ENCODE data around the gene SDK1.

The SDK1 gene

DNA sequence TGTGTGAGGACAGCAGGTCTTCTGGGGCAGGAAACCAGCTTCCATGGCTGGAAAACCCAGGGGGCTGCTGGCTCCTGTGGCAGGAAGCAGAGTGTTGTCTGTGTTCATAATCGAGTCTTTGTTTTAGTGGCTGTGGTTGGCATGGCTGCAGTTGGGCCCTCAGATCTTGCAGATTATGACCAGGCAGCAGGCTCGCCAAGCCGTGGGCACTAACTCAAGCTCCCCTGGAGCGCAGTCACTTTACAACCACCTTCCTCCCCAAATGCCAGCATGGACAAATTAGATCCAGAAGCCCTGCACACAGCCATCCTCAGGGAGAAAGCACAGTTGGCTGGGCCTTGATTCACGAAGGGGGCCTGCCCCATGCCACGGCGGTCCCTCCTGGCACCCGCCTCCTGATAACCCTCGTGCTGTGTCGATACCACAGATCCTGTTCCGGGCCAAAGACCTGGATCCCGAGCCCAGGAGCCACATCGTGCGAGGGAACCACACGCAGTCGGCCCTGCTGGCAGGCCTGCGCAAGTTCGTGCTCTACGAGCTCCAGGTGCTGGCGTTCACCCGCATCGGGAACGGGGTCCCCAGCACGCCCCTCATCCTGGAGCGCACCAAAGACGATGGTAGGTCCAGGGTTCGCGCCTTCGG, 828.5 kb downstream of the SDK1 start:
- no peak overlapping the region for H3K4me3 ChIP-seq (ENCODE audit: low read depth in 1 of 5, low read length in 5 of 5)
- H3K9ac ChIP-seq (ENCODE audit: low read length in 5 of 5): no peak overlapping the region
- no peaks in the 10 kb centered on the region for H3K27me3 ChIP-seq (ENCODE audit: control insufficient read depth in 5 of 5, insufficient read depth in 4 of 5, low read length in 5 of 5)
- H3K36me3 ChIP-seq (ENCODE audit: control insufficient read depth in 5 of 5, insufficient read depth in 5 of 5, low read length in 5 of 5): peaks cover 0 to 4% (median 0%) of the 10 kb centered on the region in 5 donors
- no peak overlapping the region for H3K27ac ChIP-seq (ENCODE audit: low read depth, low read length)
- no peaks in the 10 kb centered on the region for H3K4me1 ChIP-seq (ENCODE audit: control insufficient read depth in 5 of 5, insufficient read depth in 5 of 5, low read length in 5 of 5)
- peaks cover 0 to 2% (median 0%) of the 10 kb centered on the region in 5 donors for H3K9me3 ChIP-seq (ENCODE audit: control insufficient read depth in 5 of 5, low read length in 5 of 5)

DNA sequence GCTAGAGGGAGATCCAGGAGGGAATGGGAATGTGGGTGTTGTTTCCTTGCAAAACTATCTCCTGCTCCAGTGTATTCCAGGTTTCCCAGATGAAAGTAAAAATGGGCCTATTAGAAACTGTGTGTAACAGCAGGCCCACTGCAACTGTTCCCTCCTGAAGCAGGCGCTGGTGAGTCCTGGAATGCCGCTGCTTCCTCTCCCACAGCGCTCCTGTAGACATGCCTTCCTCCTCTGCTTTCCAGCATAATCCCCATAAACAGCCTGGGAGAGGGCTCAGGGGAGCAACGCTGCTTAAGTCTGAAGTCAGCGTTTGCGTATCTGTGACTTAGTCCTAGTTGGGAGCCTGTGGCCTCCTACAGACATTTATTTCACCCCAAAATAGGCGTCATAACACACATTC, 830.0 kb downstream of the SDK1 start:
- H3K9me3 ChIP-seq (ENCODE audit: control insufficient read depth in 5 of 5, low read length in 5 of 5): no peaks in the 10 kb centered on the region
- H3K4me3 ChIP-seq (ENCODE audit: low read depth in 1 of 5, low read length in 5 of 5): no peak overlapping the region
- H3K27ac ChIP-seq (ENCODE audit: low read depth, low read length): no peak overlapping the region
- H3K4me1 ChIP-seq (ENCODE audit: control insufficient read depth in 5 of 5, insufficient read depth in 5 of 5, low read length in 5 of 5): no peaks in the 10 kb centered on the region
- no peaks in the 10 kb centered on the region for H3K27me3 ChIP-seq (ENCODE audit: control insufficient read depth in 5 of 5, insufficient read depth in 4 of 5, low read length in 5 of 5)
- peaks cover 0 to 4% (median 0%) of the 10 kb centered on the region in 5 donors for H3K36me3 ChIP-seq (ENCODE audit: control insufficient read depth in 5 of 5, insufficient read depth in 5 of 5, low read length in 5 of 5)
- no peak overlapping the region for H3K9ac ChIP-seq (ENCODE audit: low read length in 5 of 5)

DNA sequence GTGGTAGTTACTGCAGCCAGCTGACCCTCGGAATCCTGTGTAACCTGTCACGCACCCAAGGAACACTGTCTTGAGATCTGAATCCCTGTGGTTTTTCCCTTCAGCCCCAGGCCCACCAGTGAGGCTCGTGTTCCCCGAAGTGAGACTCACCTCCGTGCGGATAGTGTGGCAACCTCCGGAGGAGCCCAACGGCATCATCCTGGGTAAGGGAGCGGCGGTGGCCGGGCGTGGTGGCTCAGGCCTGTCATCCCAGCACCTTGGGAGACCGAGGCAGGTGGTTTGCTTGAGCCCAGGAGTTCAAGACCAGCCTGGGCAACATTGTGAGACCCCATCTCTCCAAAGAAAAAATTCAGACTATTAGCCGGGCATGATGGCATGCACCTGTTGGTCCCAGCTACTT, 831.2 kb downstream of the SDK1 start:
- peaks cover 0 to 4% (median 0%) of the 10 kb centered on the region in 5 donors for H3K36me3 ChIP-seq (ENCODE audit: control insufficient read depth in 5 of 5, insufficient read depth in 5 of 5, low read length in 5 of 5)
- H3K9me3 ChIP-seq (ENCODE audit: control insufficient read depth in 5 of 5, low read length in 5 of 5): no peaks in the 10 kb centered on the region
- H3K9ac ChIP-seq (ENCODE audit: low read length in 5 of 5): no peak overlapping the region
- H3K27ac ChIP-seq (ENCODE audit: low read depth, low read length): no peak overlapping the region
- no peak overlapping the region for H3K4me3 ChIP-seq (ENCODE audit: low read depth in 1 of 5, low read length in 5 of 5)
- no peaks in the 10 kb centered on the region for H3K27me3 ChIP-seq (ENCODE audit: control insufficient read depth in 5 of 5, insufficient read depth in 4 of 5, low read length in 5 of 5)
- H3K4me1 ChIP-seq (ENCODE audit: control insufficient read depth in 5 of 5, insufficient read depth in 5 of 5, low read length in 5 of 5): no peaks in the 10 kb centered on the region

DNA sequence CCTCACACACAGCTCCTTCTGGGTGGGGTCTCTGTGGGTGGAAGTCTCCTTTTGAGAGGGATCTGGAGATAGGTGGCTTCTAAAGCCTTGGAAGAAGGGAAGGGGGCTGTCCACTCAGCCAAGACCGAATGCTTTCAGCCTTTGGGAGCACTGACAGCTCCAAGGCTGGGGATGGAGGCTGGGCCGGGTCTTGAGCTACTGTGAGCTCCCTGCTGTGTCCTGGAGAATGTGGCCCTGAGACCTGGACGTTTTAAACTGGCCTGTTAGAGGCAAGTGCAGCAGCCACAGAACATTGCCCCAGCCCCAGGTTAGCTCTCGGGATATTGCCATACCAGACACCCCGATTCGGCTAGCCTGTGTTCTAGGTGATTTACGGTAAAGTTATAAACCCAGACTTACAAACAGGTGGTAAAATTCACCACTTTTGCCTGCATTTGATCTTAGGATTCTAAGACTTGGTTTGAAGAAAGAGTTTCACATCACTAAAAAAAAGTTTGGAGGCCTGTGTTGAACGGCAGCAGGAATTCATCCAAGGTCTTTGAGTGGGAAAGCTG, 832.5 kb downstream of the SDK1 start:
- no peak overlapping the region for H3K27ac ChIP-seq (ENCODE audit: low read depth, low read length)
- H3K36me3 ChIP-seq (ENCODE audit: control insufficient read depth in 5 of 5, insufficient read depth in 5 of 5, low read length in 5 of 5): peaks cover 0 to 4% (median 0%) of the 10 kb centered on the region in 5 donors
- no peak overlapping the region for H3K9ac ChIP-seq (ENCODE audit: low read length in 5 of 5)
- no peaks in the 10 kb centered on the region for H3K9me3 ChIP-seq (ENCODE audit: control insufficient read depth in 5 of 5, low read length in 5 of 5)
- no peaks in the 10 kb centered on the region for H3K27me3 ChIP-seq (ENCODE audit: control insufficient read depth in 5 of 5, insufficient read depth in 4 of 5, low read length in 5 of 5)
- no peaks in the 10 kb centered on the region for H3K4me1 ChIP-seq (ENCODE audit: control insufficient read depth in 5 of 5, insufficient read depth in 5 of 5, low read length in 5 of 5)
- H3K4me3 ChIP-seq (ENCODE audit: low read depth in 1 of 5, low read length in 5 of 5): no peak overlapping the region

DNA sequence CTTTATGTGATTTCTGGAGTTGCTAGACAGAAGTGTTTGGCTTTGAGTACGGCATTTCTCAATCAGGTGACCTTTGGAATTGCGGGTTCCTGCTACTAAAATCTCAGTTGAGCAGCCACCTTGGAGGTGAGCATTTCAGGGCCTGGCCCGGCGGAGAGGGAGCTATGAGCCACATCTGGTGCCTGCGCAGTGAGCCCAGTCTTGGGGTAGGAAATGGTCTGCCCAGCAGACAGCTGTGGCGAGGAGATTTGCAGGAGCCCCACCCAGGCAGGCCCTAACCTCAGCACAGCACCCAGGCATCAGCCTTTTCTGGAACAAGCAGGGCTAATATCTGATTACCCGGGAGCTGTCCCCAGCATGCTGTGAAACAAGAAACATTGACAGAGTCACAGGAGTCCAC, 833.2 kb downstream of the SDK1 start:
- H3K9me3 ChIP-seq (ENCODE audit: control insufficient read depth in 5 of 5, low read length in 5 of 5): no peaks in the 10 kb centered on the region
- no peak overlapping the region for H3K9ac ChIP-seq (ENCODE audit: low read length in 5 of 5)
- no peaks in the 10 kb centered on the region for H3K4me1 ChIP-seq (ENCODE audit: control insufficient read depth in 5 of 5, insufficient read depth in 5 of 5, low read length in 5 of 5)
- H3K4me3 ChIP-seq (ENCODE audit: low read depth in 1 of 5, low read length in 5 of 5): no peak overlapping the region
- H3K27me3 ChIP-seq (ENCODE audit: control insufficient read depth in 5 of 5, insufficient read depth in 4 of 5, low read length in 5 of 5): no peaks in the 10 kb centered on the region
- peaks cover 0 to 4% (median 0%) of the 10 kb centered on the region in 5 donors for H3K36me3 ChIP-seq (ENCODE audit: control insufficient read depth in 5 of 5, insufficient read depth in 5 of 5, low read length in 5 of 5)
- no peak overlapping the region for H3K27ac ChIP-seq (ENCODE audit: low read depth, low read length)

DNA sequence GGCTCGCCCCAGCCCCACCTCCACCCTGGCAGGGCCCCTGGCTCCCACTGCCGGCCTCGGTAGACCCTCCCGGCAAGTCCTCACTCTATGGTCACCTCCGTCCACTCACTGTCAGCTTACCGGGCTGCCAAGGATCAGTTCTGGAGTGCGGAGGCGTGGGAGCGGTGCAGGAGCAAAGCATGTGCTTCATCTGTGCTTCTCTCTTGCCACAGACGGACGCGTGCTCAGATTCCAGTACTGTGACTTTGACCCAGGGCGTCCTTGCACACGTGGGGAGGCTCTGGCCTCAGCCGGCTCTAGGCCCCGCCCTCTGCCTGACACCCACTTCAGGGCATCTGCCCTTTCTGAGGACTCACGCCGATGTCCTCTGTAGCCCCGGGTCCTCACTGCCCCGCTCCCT, 833.6 kb downstream of the SDK1 start:
- H3K9ac ChIP-seq (ENCODE audit: low read length in 5 of 5): no peak overlapping the region
- H3K9me3 ChIP-seq (ENCODE audit: control insufficient read depth in 5 of 5, low read length in 5 of 5): no peaks in the 10 kb centered on the region
- H3K36me3 ChIP-seq (ENCODE audit: control insufficient read depth in 5 of 5, insufficient read depth in 5 of 5, low read length in 5 of 5): peaks cover 0 to 4% (median 0%) of the 10 kb centered on the region in 5 donors
- H3K27ac ChIP-seq (ENCODE audit: low read depth, low read length): no peak overlapping the region
- no peaks in the 10 kb centered on the region for H3K27me3 ChIP-seq (ENCODE audit: control insufficient read depth in 5 of 5, insufficient read depth in 4 of 5, low read length in 5 of 5)
- no peaks in the 10 kb centered on the region for H3K4me1 ChIP-seq (ENCODE audit: control insufficient read depth in 5 of 5, insufficient read depth in 5 of 5, low read length in 5 of 5)
- no peak overlapping the region for H3K4me3 ChIP-seq (ENCODE audit: low read depth in 1 of 5, low read length in 5 of 5)

DNA sequence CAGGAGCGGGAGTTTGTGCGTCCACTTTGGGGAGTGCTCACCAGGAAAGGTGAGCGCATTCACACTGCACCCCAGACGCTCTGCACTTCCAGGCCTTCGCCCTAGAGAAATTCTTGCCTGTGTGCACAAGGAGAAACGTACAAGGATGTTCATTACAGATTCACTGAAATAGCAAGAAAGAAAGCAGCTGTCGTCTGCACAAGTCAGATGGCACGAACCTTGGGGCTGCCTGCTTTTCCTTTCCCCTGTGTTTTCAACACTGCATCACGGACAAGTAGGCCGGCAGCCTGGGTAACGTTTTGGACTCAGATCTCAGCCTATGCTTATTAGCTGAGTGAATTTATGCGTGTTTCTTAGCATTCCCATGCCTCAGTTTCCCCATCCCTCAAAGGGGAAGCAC, 834.2 kb downstream of the SDK1 start:
- Histone ChIP-seq H3K36me3 (ENCODE audit: control insufficient read depth in 5 of 5, insufficient read depth in 5 of 5, low read length in 5 of 5) (peaks cover 0 to 3% (median 0%) of the 10 kb centered on the region in 5 donors), H3K9me3 (ENCODE audit: control insufficient read depth in 5 of 5, low read length in 5 of 5) (no peaks in the 10 kb centered on the region), H3K4me3 (ENCODE audit: low read depth in 1 of 5, low read length in 5 of 5) (no peak overlapping the region), H3K27ac (ENCODE audit: low read depth, low read length) (no peak overlapping the region), H3K27me3 (ENCODE audit: control insufficient read depth in 5 of 5, insufficient read depth in 4 of 5, low read length in 5 of 5) (no peaks in the 10 kb centered on the region), H3K9ac (ENCODE audit: low read length in 5 of 5) (no peak overlapping the region), H3K4me1 (ENCODE audit: control insufficient read depth in 5 of 5, insufficient read depth in 5 of 5, low read length in 5 of 5) (no peaks in the 10 kb centered on the region)

DNA sequence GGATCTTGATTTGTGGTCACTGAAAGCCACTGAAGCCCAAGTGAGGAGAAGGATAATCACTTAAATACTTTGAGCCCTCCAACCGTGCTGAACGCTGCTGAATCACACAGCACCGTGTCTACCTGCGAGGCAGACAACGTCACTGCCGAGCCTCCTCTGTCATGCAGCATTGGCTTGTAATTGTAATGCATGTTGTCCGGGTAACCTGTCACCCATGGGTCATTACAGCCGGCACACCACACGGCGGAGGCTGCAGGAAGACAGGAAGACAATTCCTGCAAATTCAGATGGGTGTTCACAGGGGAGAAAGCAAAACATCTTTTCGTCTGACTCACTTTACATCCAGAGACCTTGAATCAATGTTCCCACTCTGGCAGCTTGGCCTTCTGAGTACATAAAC, 835.0 kb downstream of the SDK1 start:
- H3K27ac ChIP-seq (ENCODE audit: low read depth, low read length): no peak overlapping the region
- no peak overlapping the region for H3K9ac ChIP-seq (ENCODE audit: low read length in 5 of 5)
- H3K4me3 ChIP-seq (ENCODE audit: low read depth in 1 of 5, low read length in 5 of 5): no peak overlapping the region
- no peaks in the 10 kb centered on the region for H3K4me1 ChIP-seq (ENCODE audit: control insufficient read depth in 5 of 5, insufficient read depth in 5 of 5, low read length in 5 of 5)
- no peaks in the 10 kb centered on the region for H3K27me3 ChIP-seq (ENCODE audit: control insufficient read depth in 5 of 5, insufficient read depth in 4 of 5, low read length in 5 of 5)
- no peaks in the 10 kb centered on the region for H3K36me3 ChIP-seq (ENCODE audit: control insufficient read depth in 5 of 5, insufficient read depth in 5 of 5, low read length in 5 of 5)
- H3K9me3 ChIP-seq (ENCODE audit: control insufficient read depth in 5 of 5, low read length in 5 of 5): no peaks in the 10 kb centered on the region

DNA sequence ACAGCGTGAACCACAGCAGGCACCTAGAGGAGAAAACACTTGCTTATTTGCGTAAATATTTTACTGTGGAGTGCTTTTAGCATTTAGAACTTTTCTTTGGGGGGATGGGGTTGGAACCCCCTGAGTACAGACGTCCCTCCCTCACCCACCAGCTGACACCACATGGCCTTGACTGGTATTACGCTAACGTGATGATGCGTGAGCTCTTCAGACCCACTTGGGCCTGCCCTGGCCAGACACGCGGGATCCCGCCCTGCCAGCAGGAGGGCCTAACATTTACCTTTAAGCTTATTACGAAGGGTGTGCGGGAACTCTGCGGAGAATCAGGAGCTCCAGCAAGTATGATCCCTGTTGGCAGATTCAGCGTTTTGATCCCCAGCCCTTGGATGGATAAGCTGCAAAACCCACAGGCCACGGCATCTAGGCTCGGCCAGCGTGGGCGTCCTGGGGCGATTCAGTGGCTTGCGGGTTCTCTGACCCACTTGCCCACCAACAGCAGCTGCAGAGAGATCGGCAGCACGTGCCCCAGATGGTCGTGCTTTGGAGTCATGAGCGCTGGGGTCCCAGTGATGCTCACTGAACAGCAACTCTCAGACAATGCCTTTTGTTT, 835.6 kb downstream of the SDK1 start:
- Histone ChIP-seq H3K36me3 (ENCODE audit: control insufficient read depth in 5 of 5, insufficient read depth in 5 of 5, low read length in 5 of 5) (no peaks in the 10 kb centered on the region), H3K4me1 (ENCODE audit: control insufficient read depth in 5 of 5, insufficient read depth in 5 of 5, low read length in 5 of 5) (no peaks in the 10 kb centered on the region), H3K4me3 (ENCODE audit: low read depth in 1 of 5, low read length in 5 of 5) (no peak overlapping the region), H3K9me3 (ENCODE audit: control insufficient read depth in 5 of 5, low read length in 5 of 5) (no peaks in the 10 kb centered on the region), H3K9ac (ENCODE audit: low read length in 5 of 5) (no peak overlapping the region), H3K27me3 (ENCODE audit: control insufficient read depth in 5 of 5, insufficient read depth in 4 of 5, low read length in 5 of 5) (no peaks in the 10 kb centered on the region), H3K27ac (ENCODE audit: low read depth, low read length) (no peak overlapping the region)

DNA sequence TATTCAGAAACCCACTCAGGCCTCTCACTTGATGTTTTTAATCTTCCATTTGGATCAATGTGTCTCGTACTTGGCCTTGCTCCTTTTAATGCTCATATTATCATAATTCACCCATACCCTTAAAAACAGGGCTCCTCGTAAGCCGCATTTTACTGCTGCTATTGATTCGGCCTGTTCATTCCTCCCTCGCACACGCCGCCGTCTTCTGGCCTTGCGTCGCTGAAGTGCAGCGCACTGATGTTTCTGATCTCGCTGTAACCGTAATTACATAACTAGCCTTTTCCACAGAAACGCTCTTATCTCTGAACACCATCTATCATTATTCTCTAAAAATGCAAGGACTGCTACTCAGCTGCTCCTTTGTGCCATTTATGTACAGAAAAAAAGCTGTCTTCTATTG, 836.5 kb downstream of the SDK1 start:
- Histone ChIP-seq H3K9me3 (ENCODE audit: control insufficient read depth in 5 of 5, low read length in 5 of 5) (no peaks in the 10 kb centered on the region), H3K4me3 (ENCODE audit: low read depth in 1 of 5, low read length in 5 of 5) (no peak overlapping the region), H3K27ac (ENCODE audit: low read depth, low read length) (no peak overlapping the region), H3K27me3 (ENCODE audit: control insufficient read depth in 5 of 5, insufficient read depth in 4 of 5, low read length in 5 of 5) (no peaks in the 10 kb centered on the region), H3K36me3 (ENCODE audit: control insufficient read depth in 5 of 5, insufficient read depth in 5 of 5, low read length in 5 of 5) (no peaks in the 10 kb centered on the region), H3K9ac (ENCODE audit: low read length in 5 of 5) (no peak overlapping the region), H3K4me1 (ENCODE audit: control insufficient read depth in 5 of 5, insufficient read depth in 5 of 5, low read length in 5 of 5) (no peaks in the 10 kb centered on the region)

All from subcutaneous abdominal adipose tissue (tissue), 5 donors.